ENCODE measurements around the gene EYS. TPM values are rescaled to one million over a fixed set of nuclear protein-coding genes. Genes with fewer than 3 reads are reported as not detected.

Gene EYS
- total RNA-seq, 1 donor from 2014 or later: not detected

DNA sequence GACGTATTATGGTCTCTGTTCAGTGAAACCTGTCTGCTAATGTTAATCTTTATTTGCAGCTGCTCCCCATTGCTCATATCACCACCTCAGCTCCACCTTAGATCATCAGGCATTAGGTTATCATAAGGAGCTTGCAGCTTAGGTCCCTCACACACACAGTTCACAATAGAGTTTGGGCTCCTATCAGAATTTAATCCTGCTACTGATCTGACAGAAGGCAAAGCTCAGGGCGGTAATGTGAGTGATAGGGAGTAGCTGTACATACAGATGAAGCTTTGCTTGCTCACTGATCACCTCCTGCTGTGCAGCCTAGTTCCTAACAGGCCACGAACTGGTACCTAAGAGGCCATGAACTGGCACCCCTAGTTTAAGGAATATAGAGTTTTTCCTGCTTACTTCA lies 989.7 kb downstream of the EYS start:
- ATAC-seq (no peak), DNase-seq (no peak)
- Histone ChIP-seq H3K27me3 (ENCODE audit: low read depth) (no peaks in the 10 kb centered on the region), H3K27ac (no peak overlapping the region), H3K9me3 (no peaks in the 10 kb centered on the region), H3K4me3 (no peak overlapping the region), H3K36me3 (no peaks in the 10 kb centered on the region), H3K4me1 (peaks cover 7% of the 10 kb centered on the region)
- TF ChIP-seq, protein P1, sequence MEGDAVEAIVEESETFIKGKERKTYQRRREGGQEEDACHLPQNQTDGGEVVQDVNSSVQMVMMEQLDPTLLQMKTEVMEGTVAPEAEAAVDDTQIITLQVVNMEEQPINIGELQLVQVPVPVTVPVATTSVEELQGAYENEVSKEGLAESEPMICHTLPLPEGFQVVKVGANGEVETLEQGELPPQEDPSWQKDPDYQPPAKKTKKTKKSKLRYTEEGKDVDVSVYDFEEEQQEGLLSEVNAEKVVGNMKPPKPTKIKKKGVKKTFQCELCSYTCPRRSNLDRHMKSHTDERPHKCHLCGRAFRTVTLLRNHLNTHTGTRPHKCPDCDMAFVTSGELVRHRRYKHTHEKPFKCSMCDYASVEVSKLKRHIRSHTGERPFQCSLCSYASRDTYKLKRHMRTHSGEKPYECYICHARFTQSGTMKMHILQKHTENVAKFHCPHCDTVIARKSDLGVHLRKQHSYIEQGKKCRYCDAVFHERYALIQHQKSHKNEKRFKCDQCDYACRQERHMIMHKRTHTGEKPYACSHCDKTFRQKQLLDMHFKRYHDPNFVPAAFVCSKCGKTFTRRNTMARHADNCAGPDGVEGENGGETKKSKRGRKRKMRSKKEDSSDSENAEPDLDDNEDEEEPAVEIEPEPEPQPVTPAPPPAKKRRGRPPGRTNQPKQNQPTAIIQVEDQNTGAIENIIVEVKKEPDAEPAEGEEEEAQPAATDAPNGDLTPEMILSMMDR (IDR thresholded peaks at IDR 0.05): no peak
- intact Hi-C loops (cut with DNase I): no loop called here

DNA sequence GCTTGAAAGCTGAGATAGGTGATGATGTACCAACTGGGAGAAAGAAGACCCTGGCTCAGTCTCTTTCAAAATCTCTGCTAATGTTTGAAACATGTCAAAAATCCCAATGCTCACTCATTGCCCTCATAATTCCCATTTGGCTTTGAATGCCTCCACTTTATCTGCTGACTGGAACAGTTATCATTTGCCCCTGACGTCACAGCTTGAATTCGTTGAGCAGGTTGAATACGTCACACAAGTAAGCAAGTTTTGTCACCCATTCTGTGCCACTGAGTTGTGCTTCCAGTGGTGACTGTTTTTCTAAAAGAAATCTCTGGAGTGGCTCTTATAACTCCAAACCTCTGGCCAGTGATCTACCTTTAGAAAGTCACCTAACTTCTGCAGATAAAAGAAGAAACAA lies 991.4 kb downstream of the EYS start:
- TF ChIP-seq, protein P1 (IDR thresholded peaks at IDR 0.05): no peak
- H3K4me3 ChIP-seq: no peak overlapping the region
- peaks cover 7% of the 10 kb centered on the region for H3K4me1 ChIP-seq
- H3K27ac ChIP-seq: no peak overlapping the region
- H3K9me3 ChIP-seq: no peaks in the 10 kb centered on the region
- no peaks in the 10 kb centered on the region for H3K27me3 ChIP-seq (ENCODE audit: low read depth)
- ATAC-seq (no peak), DNase-seq (no peak)
- H3K36me3 ChIP-seq: no peaks in the 10 kb centered on the region
- intact Hi-C loops (cut with DNase I): no loop called here

DNA sequence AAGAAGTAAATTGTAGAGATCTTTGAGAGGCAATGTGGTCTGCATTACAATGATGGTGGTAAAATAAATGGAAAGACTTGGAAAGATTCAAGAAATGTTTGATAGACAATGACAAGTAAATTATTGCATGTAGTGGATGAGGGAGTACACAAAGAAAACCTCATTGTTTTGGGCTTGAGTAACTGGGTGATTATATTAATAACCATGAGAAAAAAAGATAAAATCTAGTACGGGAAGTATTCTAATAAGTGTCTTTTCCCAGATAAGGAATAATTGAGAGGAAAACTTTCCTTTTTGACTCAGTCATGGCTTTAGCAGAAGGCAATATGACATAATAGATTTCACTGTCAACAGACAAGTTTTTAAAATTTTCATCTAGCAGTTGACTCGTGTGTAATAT lies 993.0 kb downstream of the EYS start:
- Histone ChIP-seq H3K36me3 (no peaks in the 10 kb centered on the region), H3K27me3 (ENCODE audit: low read depth) (no peaks in the 10 kb centered on the region), H3K4me1 (peaks cover 7% of the 10 kb centered on the region), H3K9me3 (no peaks in the 10 kb centered on the region), H3K27ac (no peak overlapping the region), H3K4me3 (no peak overlapping the region)
- ATAC-seq (no peak), DNase-seq (no peak)
- intact Hi-C loops (cut with DNase I): no loop called here
- TF ChIP-seq, protein P1 (IDR thresholded peaks at IDR 0.05): no peak

DNA sequence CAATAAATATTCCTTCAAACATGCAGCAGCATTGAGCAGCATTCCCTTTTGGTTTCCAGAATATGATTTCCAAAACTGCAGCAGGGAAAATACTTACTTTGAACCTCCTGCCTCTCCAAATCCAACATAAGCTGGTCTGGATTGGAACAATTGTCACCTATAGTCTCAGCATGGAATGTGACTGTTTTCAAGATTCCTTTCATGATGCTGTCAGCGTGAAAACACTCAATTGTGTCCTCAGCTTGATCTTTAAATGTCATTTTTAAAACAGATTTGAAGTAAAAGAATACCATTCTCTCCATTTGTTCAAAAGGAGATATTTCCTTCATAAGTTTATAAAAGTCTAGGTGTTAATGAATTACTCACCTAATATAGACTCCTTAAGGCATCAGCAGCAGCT lies 993.9 kb downstream of the EYS start:
- Histone ChIP-seq H3K4me1 (peaks cover 7% of the 10 kb centered on the region), H3K4me3 (no peak overlapping the region), H3K27me3 (ENCODE audit: low read depth) (no peaks in the 10 kb centered on the region), H3K27ac (no peak overlapping the region), H3K36me3 (no peaks in the 10 kb centered on the region), H3K9me3 (no peaks in the 10 kb centered on the region)
- DNase-seq (no peak), ATAC-seq (no peak)
- TF ChIP-seq, protein P1 (IDR thresholded peaks at IDR 0.05): no peak
- intact Hi-C loops (cut with DNase I): no loop called here

DNA sequence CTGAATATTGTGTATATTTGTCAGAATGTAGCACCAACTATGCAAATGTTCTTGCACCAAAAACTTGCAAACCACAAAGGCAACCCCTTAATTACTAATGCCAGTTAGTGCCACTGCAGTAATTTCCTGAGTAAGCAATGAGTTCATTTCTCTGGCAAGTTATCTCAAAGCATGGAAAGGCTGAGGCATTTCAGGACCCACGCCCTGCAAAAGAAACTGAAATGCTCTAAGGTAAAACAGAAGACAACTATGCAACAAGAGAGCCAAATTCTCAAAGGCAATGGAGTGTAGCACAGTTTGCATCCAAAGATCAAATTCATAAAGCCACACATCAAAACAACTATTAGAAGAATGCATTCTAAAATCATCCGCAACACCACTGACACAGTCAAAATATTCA lies 994.4 kb downstream of the EYS start:
- Histone ChIP-seq H3K9me3 (no peaks in the 10 kb centered on the region), H3K4me3 (no peak overlapping the region), H3K4me1 (peaks cover 7% of the 10 kb centered on the region), H3K27me3 (ENCODE audit: low read depth) (no peaks in the 10 kb centered on the region), H3K36me3 (no peaks in the 10 kb centered on the region), H3K27ac (no peak overlapping the region)
- DNase-seq (no peak), ATAC-seq (no peak)
- TF ChIP-seq, protein P1 (IDR thresholded peaks at IDR 0.05): no peak
- intact Hi-C loops (cut with DNase I): no loop called here

DNA sequence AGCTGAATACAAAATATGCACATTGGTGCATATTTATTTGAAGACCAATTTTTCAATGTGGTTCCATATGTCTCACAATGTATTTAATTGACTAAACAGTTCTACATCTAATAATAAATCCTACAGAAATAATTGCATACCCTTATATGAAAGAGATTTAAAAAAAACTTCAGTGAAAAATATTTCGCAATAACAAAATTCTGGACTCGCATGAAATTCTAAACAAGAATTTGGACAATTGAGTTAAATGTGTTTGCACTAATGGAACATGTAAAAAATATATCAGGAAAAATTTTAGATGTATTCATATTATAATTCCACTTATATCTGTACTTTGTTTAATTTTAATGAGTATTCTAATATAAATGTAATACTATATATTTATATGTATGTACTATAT lies 1003.1 kb downstream of the EYS start:
- no peak overlapping the region for H3K27ac ChIP-seq
- intact Hi-C loops (cut with DNase I): no loop called here
- DNase-seq: no peak
- H3K4me3 ChIP-seq: no peak overlapping the region
- H3K36me3 ChIP-seq: no peaks in the 10 kb centered on the region
- TF ChIP-seq, protein P1 (IDR thresholded peaks at IDR 0.05): no peak
- no peak for ATAC-seq
- H3K9me3 ChIP-seq: no peaks in the 10 kb centered on the region
- no peaks in the 10 kb centered on the region for H3K4me1 ChIP-seq
- H3K27me3 ChIP-seq (ENCODE audit: low read depth): no peaks in the 10 kb centered on the region
